ENCODE data around the gene FAM32A. TPM values are rescaled to one million over a fixed set of nuclear protein-coding genes. Genes with fewer than 3 reads are reported as not detected.
A peak's percentile ranks its signal among the peaks of the same experiment; 100 is the strongest.

FAM32A gene
- total and polyA plus RNA-seq, 2 donors (not counting 1 experiment from before 2014, with no cell fraction given): 53.4 to 62.0 TPM

- Histone ChIP-seq H3K36me3 (replicated peaks in 1 of 2; ENCODE audit: control extremely low read depth in 1 of 2, control insufficient read depth in 1 of 2, extremely low read depth in 1 of 2, insufficient read depth in 2 of 2, low read length in 1 of 2) (peaks cover 0 to 47% of the 10 kb centered on the region in 2 experiments), H4K20me1 (ENCODE audit: control insufficient read depth, insufficient read depth, low read length, poor library complexity, severe bottlenecking) (peaks cover 7% of the 10 kb centered on the region), H2AFZ (ENCODE audit: insufficient read depth, low read depth, low read length, poor library complexity, severe bottlenecking) (no peak overlapping the region), H3K27ac (ENCODE audit: low read length in 2 of 2) (no peak overlapping the region), H3K79me2 (ENCODE audit: control insufficient read depth, insufficient read depth, low read length) (peaks cover 64% of the 10 kb centered on the region), H3K4me3 (ENCODE audit: control extremely low read depth in 1 of 5, extremely low read depth in 1 of 5, insufficient read depth in 1 of 5, low read depth in 2 of 5, low read length in 4 of 5) (no peak overlapping the region), H3K4me2 (replicated peaks; ENCODE audit: low read depth, low read length, poor library complexity, severe bottlenecking) (no peak overlapping the region), H3K9me3 (ENCODE audit: control extremely low read depth in 1 of 3, control insufficient read depth in 2 of 3, insufficient read depth in 1 of 3, low read length in 2 of 3) (peaks cover 0 to under 1% (median 0%) of the 10 kb centered on the region in 3 donors), H3K4me1 (ENCODE audit: control insufficient read depth in 2 of 2, insufficient read depth in 2 of 2, low read length in 2 of 2) (peaks cover 6 to 17% of the 10 kb centered on the region in 2 donors), H3K27me3 (replicated peaks in 1 of 4; ENCODE audit: control extremely low read depth in 1 of 4, control insufficient read depth in 3 of 4, insufficient read depth in 4 of 4, low read length in 3 of 4) (no peaks in the 10 kb centered on the region), H3K9ac (ENCODE audit: low read length) (no peak overlapping the region)
- peaks cover 18% of the 10 kb centered on the region for H3K4me1 Mint-ChIP-seq
- intact Hi-C loops (cut with micrococcal nuclease): no loop called here
- ATAC-seq (ENCODE audit: low read depth) (no peak), DNase-seq (no peak)
- H3K27me3 Mint-ChIP-seq: no peaks in the 10 kb centered on the region
- POLR2A ChIA-PET: no interaction called here
- TF ChIP-seq EZH2 (IDR thresholded peaks at IDR 0.05; ENCODE audit: borderline replicate concordance, insufficient read depth, low read depth, low read length, poor library complexity, severe bottlenecking) (no peak), CTCF (IDR thresholded peaks at IDR 0.05) (no peak)
- no peak overlapping the region for H3K4me3 Mint-ChIP-seq
- H3K27ac Mint-ChIP-seq: no peak overlapping the region
- no peaks in the 10 kb centered on the region for H3K9me3 Mint-ChIP-seq (ENCODE audit: insufficient read depth)
- CTCF ChIA-PET: no interaction called here
Measured at GRCh38 chr19:16213076-16213475, 27.9 kb downstream of the FAM32A start.

GRCh38 chr19:16216744-16217670 lies 31.8 kb downstream of the FAM32A start:
- intact Hi-C loops (cut with micrococcal nuclease): no loop called here
- Histone ChIP-seq H3K79me2 (ENCODE audit: control insufficient read depth, insufficient read depth, low read length) (peaks cover 49% of the 10 kb centered on the region), H3K9me3 (ENCODE audit: control extremely low read depth in 1 of 3, control insufficient read depth in 2 of 3, insufficient read depth in 1 of 3, low read length in 2 of 3) (peaks cover 0 to 24% (median 19%) of the 10 kb centered on the region in 3 donors), H3K4me3 (ENCODE audit: control extremely low read depth in 1 of 5, extremely low read depth in 1 of 5, insufficient read depth in 1 of 5, low read depth in 2 of 5, low read length in 4 of 5) (no peak overlapping the region), H2AFZ (ENCODE audit: insufficient read depth, low read depth, low read length, poor library complexity, severe bottlenecking) (no peak overlapping the region), H3K4me1 (ENCODE audit: control insufficient read depth in 2 of 2, insufficient read depth in 2 of 2, low read length in 2 of 2) (peaks cover 14 to 30% of the 10 kb centered on the region in 2 donors), H3K9ac (ENCODE audit: low read length) (no peak overlapping the region), H3K36me3 (replicated peaks in 1 of 2; ENCODE audit: control extremely low read depth in 1 of 2, control insufficient read depth in 1 of 2, extremely low read depth in 1 of 2, insufficient read depth in 2 of 2, low read length in 1 of 2) (peaks cover 0 to 45% of the 10 kb centered on the region in 2 experiments), H4K20me1 (ENCODE audit: control insufficient read depth, insufficient read depth, low read length, poor library complexity, severe bottlenecking) (peaks cover 7% of the 10 kb centered on the region), H3K27ac (ENCODE audit: low read length in 2 of 2) (peak overlapping the region; percentile 61 to 73), H3K27me3 (replicated peaks in 1 of 4; ENCODE audit: control extremely low read depth in 1 of 4, control insufficient read depth in 3 of 4, insufficient read depth in 4 of 4, low read length in 3 of 4) (no peaks in the 10 kb centered on the region), H3K4me2 (replicated peaks; ENCODE audit: low read depth, low read length, poor library complexity, severe bottlenecking) (peak overlapping the region; percentile 36)
- no peak for ATAC-seq (ENCODE audit: low read depth)
- peaks cover 34% of the 10 kb centered on the region for H3K4me1 Mint-ChIP-seq
- TF ChIP-seq CTCF (IDR thresholded peaks at IDR 0.05) (no peak), EZH2 (IDR thresholded peaks at IDR 0.05; ENCODE audit: borderline replicate concordance, insufficient read depth, low read depth, low read length, poor library complexity, severe bottlenecking) (no peak)
- H3K9me3 Mint-ChIP-seq (ENCODE audit: insufficient read depth): peaks cover 2% of the 10 kb centered on the region
- peak overlapping the region; percentile 60 for H3K27ac Mint-ChIP-seq
- H3K4me3 Mint-ChIP-seq: no peak overlapping the region
- CTCF ChIA-PET: no interaction called here
- 81% methylated on average over 13 of the region's 13 CpGs for WGBS (ENCODE audit: insufficient coverage)
- no peak for DNase-seq
- POLR2A ChIA-PET: interaction anchor here (0.6 kb wide), 1 partner anchor 22 kb away, joined by 5 read pairs; no protein-coding TSS in a partner anchor
- H3K27me3 Mint-ChIP-seq: no peaks in the 10 kb centered on the region
